OCI-LY3 (cell line): ENCODE results near the gene SCN8A.
"Not testable (repeated sequence)": the region's sequence is repeated elsewhere in the genome, so short reads cannot be mapped to it uniquely, and the experiment has no call there.

ENCODE experiments used
- H2AFZ ChIP-seq: fragments of 200-600, 300-600 bp; shearing (Covaris generic); 2 replicates; pipeline ENCODE4 v1.6.0; 2014; ENCODE audit warnings: antibody characterized with exemption, low read depth, low read length
- H3K27ac ChIP-seq: fragments of 200-600, 300-600 bp; sonication (generic); 2 replicates; pipeline ENCODE4 v1.5.1; 2014; ENCODE audit warnings: mild to moderate bottlenecking, low read length, moderate library complexity, mixed read lengths
- H3K27me3 ChIP-seq: fragments of 200-600, 300-600 bp; sonication (generic); 2 replicates; pipeline ENCODE4 v1.6.1; 2014; ENCODE audit warnings: low read depth, low read length, mixed read lengths
- H3K36me3 ChIP-seq: fragments of 200-600, 300-600 bp; sonication (generic); replicated peaks from 2 replicates; pipeline ENCODE3; 2014; ENCODE audit warnings: low read depth, low read length, mixed read lengths
- H3K4me1 ChIP-seq: fragments of 300-600, 200-600 bp; sonication (generic); 2 replicates; pipeline ENCODE4 v1.6.1; 2014; ENCODE audit warnings: low read length, mixed read lengths
- H3K4me2 ChIP-seq: fragments of 200-600, 300-600 bp; sonication (generic); 2 replicates; pipeline ENCODE4 v1.6.1; 2014; ENCODE audit warnings: low read length, mixed read lengths
- H3K4me3 ChIP-seq: fragments of 300-600, 200-600 bp; sonication (generic); 2 replicates; pipeline ENCODE4 v1.5.1; 2014; ENCODE audit warnings: antibody characterized with exemption, mild to moderate bottlenecking, low read length, moderate library complexity
- H3K79me2 ChIP-seq: fragments of 300-600, 200-600 bp; shearing (Covaris generic); 2 replicates; pipeline ENCODE4 v1.6.1; 2014; ENCODE audit warnings: mild to moderate bottlenecking, low read length, mixed read lengths
- H3K9ac ChIP-seq: fragments of 300-600, 200-600 bp; shearing (Covaris generic); 2 replicates; pipeline ENCODE4 v1.6.0; 2014; ENCODE audit warnings: mild to moderate bottlenecking, low read length, moderate library complexity
- H3K9me3 ChIP-seq: fragments of 200-600, 300-600 bp; shearing (Covaris generic); 2 replicates; pipeline ENCODE4 v1.6.1; 2014; ENCODE audit warnings: low read length, mixed read lengths; ENCODE audit not compliant: insufficient read depth
- H4K20me1 ChIP-seq: fragments of 200-600, 300-600 bp; sonication (generic); 2 replicates; pipeline ENCODE4 v1.6.1; 2016; ENCODE audit warnings: low read length, mixed read lengths; ENCODE audit not compliant: insufficient read depth
- EZH2phosphoT487 ChIP-seq: fragments of 200-600 bp; shearing (Covaris generic); IDR thresholded peaks from 2 replicates; pipeline ENCODE4 v1.6.1; 2018; ENCODE audit warnings: antibody characterized with exemption, mixed run types, low read depth
- TF ChIP-seq, protein P1 (sequence below): fragments of 200-600, 300-600 bp; sonication (generic); IDR thresholded peaks from 2 replicates; pipeline ENCODE4 v1.5.1; 2014; ENCODE audit warnings: antibody characterized with exemption, low read length, low read depth

Gene SCN8A

DNA sequence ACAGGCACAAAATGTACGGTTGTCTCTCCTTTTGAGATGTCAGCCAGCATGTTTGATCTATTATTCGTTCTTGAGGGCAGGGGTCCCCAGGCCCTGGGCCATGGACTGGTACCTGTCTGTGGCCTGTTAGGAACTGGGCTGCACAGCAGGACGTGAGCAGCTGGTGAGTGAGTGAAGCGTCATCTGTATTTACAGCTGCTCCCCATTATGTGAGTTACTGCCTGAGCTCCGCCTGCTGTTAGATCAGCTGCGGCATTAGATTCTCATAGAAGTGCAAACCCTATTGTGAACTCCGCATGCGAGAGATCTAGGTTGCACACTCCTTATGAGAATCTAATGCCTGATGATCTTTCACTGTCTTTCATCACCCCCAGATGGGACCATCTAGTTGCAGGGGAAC, 41.4 kb upstream of the SCN8A start:
- H3K79me2 ChIP-seq: no peaks in the 10 kb centered on the region

GRCh38 chr12:51568271-51569032, 22.6 kb upstream of the SCN8A start:
- not testable (repeated sequence) for H3K4me1 ChIP-seq, H3K27me3 ChIP-seq, H3K9ac ChIP-seq, H3K4me3 ChIP-seq, H3K9me3 ChIP-seq, H3K79me2 ChIP-seq, H3K4me2 ChIP-seq, H4K20me1 ChIP-seq, H3K36me3 ChIP-seq, H3K27ac ChIP-seq, H2AFZ ChIP-seq

More for the DNA sequence above, 41.4 kb upstream of the SCN8A start:
- Histone ChIP-seq H2AFZ (no peak overlapping the region), H4K20me1 (no peaks in the 10 kb centered on the region), H3K27me3 (peaks cover 56% of the 10 kb centered on the region), H3K27ac (no peak overlapping the region), H3K4me2 (no peak overlapping the region), H3K36me3 (no peaks in the 10 kb centered on the region), H3K9ac (no peak overlapping the region), H3K4me1 (no peaks in the 10 kb centered on the region), H3K4me3 (no peak overlapping the region), H3K9me3 (no peaks in the 10 kb centered on the region)
- TF ChIP-seq, protein P1, sequence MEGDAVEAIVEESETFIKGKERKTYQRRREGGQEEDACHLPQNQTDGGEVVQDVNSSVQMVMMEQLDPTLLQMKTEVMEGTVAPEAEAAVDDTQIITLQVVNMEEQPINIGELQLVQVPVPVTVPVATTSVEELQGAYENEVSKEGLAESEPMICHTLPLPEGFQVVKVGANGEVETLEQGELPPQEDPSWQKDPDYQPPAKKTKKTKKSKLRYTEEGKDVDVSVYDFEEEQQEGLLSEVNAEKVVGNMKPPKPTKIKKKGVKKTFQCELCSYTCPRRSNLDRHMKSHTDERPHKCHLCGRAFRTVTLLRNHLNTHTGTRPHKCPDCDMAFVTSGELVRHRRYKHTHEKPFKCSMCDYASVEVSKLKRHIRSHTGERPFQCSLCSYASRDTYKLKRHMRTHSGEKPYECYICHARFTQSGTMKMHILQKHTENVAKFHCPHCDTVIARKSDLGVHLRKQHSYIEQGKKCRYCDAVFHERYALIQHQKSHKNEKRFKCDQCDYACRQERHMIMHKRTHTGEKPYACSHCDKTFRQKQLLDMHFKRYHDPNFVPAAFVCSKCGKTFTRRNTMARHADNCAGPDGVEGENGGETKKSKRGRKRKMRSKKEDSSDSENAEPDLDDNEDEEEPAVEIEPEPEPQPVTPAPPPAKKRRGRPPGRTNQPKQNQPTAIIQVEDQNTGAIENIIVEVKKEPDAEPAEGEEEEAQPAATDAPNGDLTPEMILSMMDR: no peak
- no peak for TF ChIP-seq EZH2phosphoT487

DNA sequence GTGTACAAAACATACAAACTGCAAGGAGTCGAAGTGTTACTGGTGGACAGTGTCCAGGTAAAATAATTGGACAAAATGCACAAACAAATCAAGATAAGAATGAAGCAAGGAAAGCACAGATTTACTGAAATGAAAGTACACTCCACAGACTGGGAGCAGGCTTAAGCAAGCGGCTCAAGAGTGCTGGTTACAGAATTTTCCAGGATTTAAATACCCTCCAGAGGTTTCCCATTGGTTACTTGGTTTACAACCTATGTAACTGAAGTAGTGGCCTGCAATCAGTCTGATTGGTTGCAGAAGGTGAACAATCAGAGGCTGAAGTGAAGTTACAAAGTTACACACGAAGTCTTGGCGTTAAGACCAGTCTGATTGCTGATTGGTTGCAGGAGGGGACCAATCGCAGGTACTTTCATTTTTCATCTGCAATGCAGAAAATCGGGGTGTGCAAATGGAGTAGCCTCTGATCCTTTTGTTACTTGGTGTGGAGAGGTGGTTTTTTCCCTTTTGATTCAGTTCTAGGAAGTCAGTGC, 11.6 kb upstream of the SCN8A start:
- Histone ChIP-seq H2AFZ (no peak overlapping the region), H3K9me3 (no peaks in the 10 kb centered on the region), H3K4me2 (no peak overlapping the region), H3K36me3 (no peaks in the 10 kb centered on the region), H3K4me3 (no peak overlapping the region), H3K27me3 (no peaks in the 10 kb centered on the region), H4K20me1 (no peaks in the 10 kb centered on the region), H3K27ac (no peak overlapping the region), H3K4me1 (peaks cover 5% of the 10 kb centered on the region), H3K9ac (no peak overlapping the region), H3K79me2 (no peaks in the 10 kb centered on the region)
- TF ChIP-seq, protein P1: no peak
- TF ChIP-seq EZH2phosphoT487: no peak

DNA sequence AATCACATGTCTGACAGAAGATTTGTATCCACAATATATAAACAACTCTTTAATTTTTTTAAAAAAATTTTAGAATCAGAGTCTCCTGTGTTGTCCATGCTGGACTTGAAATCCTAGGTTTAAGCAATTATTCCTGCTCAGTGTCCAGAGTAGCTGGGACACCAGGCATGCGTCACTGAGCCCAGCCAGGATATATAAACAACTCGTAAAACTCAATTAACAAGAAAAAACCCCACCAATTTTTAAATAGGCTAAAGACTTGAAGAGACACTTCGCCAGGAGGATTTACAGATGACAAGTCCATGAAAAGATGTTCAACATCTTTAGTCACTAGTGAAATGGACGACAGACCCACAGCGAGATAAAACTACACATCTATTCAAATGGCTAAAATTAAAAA, 2.0 kb upstream of the SCN8A start:
- peaks cover 3% of the 10 kb centered on the region; the same call in 1 of the 2 replicates for H3K79me2 ChIP-seq
- TF ChIP-seq, protein P1: no peak
- TF ChIP-seq EZH2phosphoT487: no peak

More for the DNA sequence above, 2.0 kb upstream of the SCN8A start:
- Histone ChIP-seq H3K36me3 (no peaks in the 10 kb centered on the region), H3K9ac (no peak overlapping the region), H4K20me1 (peaks cover 14% of the 10 kb centered on the region), H3K27ac (no peak overlapping the region), H3K27me3 (no peaks in the 10 kb centered on the region), H3K4me3 (no peak overlapping the region), H2AFZ (no peak overlapping the region), H3K4me2 (no peak overlapping the region), H3K9me3 (no peaks in the 10 kb centered on the region), H3K4me1 (peaks cover 26% of the 10 kb centered on the region)
